GM18951 (cell line): Measurements from ENCODE around the gene RAD1.

Source experiments
- POLR2A ChIP-seq: IDR thresholded peaks from 4 replicates; pipeline ENCODE4 v1.6.1; 2011; ENCODE audit warnings: mild to moderate bottlenecking; ENCODE audit not compliant: insufficient read length, insufficient read depth; ENCODE audit errors: extremely low read depth
- in situ Hi-C: fragments of 300-500 bp; cut with MboI; formaldehyde crosslinking; loops from one replicate; pipeline ENCODE4 v1.12.0; 2022; ENCODE audit warnings: low sequenced_read_pairs, mixed read lengths, inconsistent platforms; ENCODE audit not compliant: unreplicated experiment

The RAD1 gene

GRCh38 chr5:34928267-34928666, 13.0 kb upstream of the RAD1 start:
- in situ Hi-C loops, result no loop called here
- no peak for TF ChIP-seq POLR2A

DNA sequence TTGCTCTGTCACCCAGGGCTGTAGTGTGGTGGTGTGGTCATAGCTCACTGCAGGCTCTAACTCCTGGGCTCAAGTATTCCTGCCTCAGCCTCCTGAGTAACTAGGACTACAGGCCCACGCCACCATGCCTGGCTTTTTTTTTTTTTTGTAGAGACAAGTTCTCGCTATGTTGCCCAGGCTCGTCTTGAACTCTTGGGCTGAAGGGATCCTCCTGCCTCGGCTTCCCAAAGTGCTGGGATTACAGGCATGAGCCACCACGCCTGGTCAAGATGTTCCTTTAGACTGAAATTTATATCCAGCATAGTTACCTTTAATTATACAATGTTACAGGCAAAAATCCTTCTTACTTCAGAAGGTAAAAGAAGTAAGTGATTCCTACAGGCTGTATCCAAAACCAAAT, 12.5 kb upstream of the RAD1 start:
- TF ChIP-seq POLR2A, result no peak
- in situ Hi-C loops, result no loop called here

DNA sequence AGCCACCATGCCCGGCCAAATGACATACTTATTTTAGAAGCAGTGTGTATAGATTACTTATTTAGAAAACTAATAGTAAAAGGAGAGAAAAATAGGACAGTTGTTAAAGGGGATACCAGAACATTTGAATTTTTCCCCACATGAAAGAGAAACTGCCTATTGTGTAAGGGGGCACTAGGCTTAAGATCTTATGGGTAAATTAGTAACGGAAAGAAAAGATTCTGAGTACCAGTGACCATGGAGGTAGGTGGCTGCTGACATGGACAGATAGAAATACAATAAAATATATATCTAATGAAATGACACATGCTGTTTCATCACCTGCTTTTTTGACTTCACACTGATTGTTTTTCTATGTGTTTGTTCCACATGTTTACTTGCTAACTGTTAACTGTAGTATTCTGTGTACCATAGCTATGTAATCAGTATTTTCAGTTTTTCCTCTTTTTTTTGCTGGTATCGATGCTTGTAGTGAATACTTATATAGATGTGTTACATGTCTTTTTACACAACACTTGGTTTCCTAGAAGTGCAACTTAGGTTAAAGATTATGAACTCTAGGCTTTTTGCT, 11.1 kb upstream of the RAD1 start:
- in situ Hi-C loops, result no loop called here
- no peak for TF ChIP-seq POLR2A

DNA sequence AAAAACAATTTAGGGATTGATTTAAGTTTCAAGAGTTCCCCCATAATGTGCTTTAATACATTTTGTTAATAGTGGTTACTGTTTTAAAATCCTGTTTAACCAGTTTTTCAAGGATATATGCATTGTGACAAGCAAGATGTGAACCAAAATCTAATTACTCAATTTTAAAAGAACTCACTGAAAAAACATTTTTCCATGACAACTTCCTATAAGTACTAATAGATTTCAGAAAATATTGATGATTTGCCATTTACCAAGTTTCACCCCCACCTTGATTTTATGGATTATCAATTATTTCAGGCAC, 9.1 kb upstream of the RAD1 start:
- in situ Hi-C loops, result loop anchor here (25.0 kb wide), 1 partner anchor 437 kb away; no protein-coding TSS in a partner anchor
- TF ChIP-seq POLR2A, result no peak

- in situ Hi-C loops, result loop anchor here (25.0 kb wide), 1 partner anchor 437 kb away; no protein-coding TSS in a partner anchor
- TF ChIP-seq POLR2A, result no peak
These were observed 8.6 kb upstream of the RAD1 start for GRCh38 chr5:34923694-34924461.

- in situ Hi-C loops, result loop anchor here (25.0 kb wide), 1 partner anchor 436 kb away; no protein-coding TSS in a partner anchor
These were observed 8.0 kb upstream of the RAD1 start for GRCh38 chr5:34923256-34923655.

DNA sequence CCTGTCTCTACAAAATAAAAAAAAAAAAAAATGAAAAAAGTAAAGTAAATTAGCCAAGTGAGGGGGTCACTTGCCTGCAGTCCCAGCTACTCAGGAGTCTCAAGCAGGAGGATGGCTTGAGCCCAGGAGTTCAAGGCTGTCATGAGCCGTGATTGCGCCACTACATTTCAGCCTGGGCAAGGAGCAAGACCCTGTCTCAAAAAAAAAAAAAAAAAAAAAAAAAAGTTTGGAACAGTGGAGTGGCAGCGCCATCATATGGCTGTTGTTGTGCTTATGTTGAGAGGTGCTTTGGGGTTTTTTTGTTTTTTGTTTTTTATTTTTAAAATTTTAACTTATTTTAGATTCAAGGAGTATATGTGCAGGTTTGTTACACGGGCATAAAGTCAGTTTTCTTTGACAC, 3.8 kb upstream of the RAD1 start:
- in situ Hi-C loops, result loop anchor here (25.0 kb wide), 1 partner anchor 432 kb away; no protein-coding TSS in a partner anchor
- TF ChIP-seq POLR2A, result no peak

GRCh38 chr5:34918025-34918424, 2.7 kb upstream of the RAD1 start:
- in situ Hi-C loops, result loop anchor here (25.0 kb wide), 1 partner anchor 431 kb away; no protein-coding TSS in a partner anchor

DNA sequence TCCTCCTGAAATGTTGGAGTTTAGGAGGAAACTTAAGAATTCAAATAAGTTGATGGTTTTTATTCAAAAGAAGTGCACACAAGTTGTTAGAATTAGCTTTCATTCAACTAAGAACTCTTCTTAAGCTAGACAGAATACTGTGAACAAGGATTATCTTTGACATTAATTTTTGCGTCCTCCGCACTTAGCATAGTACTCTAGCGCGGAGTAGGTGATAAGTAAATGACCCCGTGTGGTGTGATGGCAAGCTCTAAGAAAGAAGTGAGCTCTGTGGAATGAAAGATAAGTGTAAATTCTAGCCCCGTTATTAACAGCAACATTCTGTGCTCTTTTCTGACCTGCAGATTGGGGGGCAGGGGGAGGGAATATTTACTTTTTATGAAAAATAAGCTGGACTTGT, 1.2 kb upstream of the RAD1 start:
- no peak for TF ChIP-seq POLR2A
- in situ Hi-C loops, result loop anchor here (25.0 kb wide), 1 partner anchor 429 kb away; no protein-coding TSS in a partner anchor

More at GRCh38 chr5:34918025-34918424, 2.7 kb upstream of the RAD1 start:
- TF ChIP-seq POLR2A, result no peak

- no peak for TF ChIP-seq POLR2A
- in situ Hi-C loops, result loop anchor here (25.0 kb wide), 1 partner anchor 429 kb away; no protein-coding TSS in a partner anchor
These were observed 520 bp upstream of the RAD1 start for GRCh38 chr5:34915856-34916192.

- TF ChIP-seq POLR2A, result no peak
- in situ Hi-C loops, result loop anchor here (25.0 kb wide), 1 partner anchor 427 kb away; no protein-coding TSS in a partner anchor
These were observed 599 bp downstream of the RAD1 start for GRCh38 chr5:34914671-34915138.

DNA sequence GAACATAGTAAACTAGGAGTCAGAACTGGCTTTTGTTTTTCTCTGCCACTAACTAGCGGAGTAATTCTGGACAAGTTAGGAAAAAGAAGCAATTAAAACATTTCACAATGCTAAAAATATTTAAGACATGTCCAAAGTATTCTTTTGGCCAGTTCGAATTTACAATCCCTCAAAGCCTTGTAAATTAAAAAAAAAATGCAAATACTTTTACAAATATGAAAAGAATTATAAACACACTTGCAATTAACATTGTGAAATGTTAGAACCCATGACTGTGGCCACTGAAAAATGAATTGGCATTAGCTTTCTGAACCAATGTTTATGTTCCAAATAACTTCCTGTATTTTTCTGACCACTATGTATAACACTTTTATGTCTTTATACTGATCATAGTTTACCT, 2.2 kb downstream of the RAD1 start:
- in situ Hi-C loops, result loop anchor here (25.0 kb wide), 1 partner anchor 426 kb away; no protein-coding TSS in a partner anchor
- TF ChIP-seq POLR2A, result no peak

DNA sequence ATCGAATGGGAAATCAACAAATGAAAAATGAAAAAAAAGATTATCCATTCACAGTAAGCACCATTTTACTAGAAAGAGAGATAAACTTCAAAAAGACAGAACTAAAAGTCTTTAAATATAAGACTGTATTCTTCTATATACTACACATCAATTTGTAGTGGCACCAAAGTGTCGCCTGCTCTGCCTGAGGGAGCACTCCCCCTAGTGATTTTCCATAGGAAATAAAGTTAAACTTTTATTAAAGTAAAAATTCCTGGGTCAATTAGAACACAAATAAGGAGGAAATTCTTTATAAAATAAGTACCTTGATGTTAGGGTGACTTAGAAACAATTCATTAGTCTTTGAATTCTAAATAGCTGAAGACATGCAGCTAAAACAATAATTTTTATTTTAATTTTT, 9.7 kb downstream of the RAD1 start:
- no peak for TF ChIP-seq POLR2A
- in situ Hi-C loops, result loop anchor here (25.0 kb wide), 1 partner anchor 418 kb away; no protein-coding TSS in a partner anchor

DNA sequence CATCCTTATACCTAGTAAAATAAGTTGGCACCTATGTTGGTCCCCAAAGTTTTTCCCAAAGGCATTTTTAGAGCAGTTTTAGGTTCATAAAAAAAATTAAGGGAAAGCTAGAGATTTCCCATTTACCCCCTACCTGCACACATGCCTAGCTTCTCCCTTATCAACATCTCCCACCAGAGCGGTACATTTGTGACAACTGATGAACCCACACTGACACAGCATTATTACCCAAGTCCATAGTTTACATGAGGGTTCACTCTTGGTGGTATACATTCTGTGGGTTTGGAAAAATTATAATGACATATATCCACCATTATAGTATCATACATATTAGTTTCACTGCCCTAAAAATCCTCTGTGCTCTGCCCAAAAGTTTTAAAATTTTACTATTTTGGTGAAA, 12.0 kb downstream of the RAD1 start:
- in situ Hi-C loops, result loop anchor here (25.0 kb wide), 1 partner anchor 416 kb away; no protein-coding TSS in a partner anchor

More for the DNA sequence above, 12.0 kb downstream of the RAD1 start:
- TF ChIP-seq POLR2A, result no peak
